ENCODE results near the gene PKHD1. TPM values are rescaled to one million over a fixed set of nuclear protein-coding genes. Genes with fewer than 3 reads are reported as not detected.

PKHD1 gene, protein sequence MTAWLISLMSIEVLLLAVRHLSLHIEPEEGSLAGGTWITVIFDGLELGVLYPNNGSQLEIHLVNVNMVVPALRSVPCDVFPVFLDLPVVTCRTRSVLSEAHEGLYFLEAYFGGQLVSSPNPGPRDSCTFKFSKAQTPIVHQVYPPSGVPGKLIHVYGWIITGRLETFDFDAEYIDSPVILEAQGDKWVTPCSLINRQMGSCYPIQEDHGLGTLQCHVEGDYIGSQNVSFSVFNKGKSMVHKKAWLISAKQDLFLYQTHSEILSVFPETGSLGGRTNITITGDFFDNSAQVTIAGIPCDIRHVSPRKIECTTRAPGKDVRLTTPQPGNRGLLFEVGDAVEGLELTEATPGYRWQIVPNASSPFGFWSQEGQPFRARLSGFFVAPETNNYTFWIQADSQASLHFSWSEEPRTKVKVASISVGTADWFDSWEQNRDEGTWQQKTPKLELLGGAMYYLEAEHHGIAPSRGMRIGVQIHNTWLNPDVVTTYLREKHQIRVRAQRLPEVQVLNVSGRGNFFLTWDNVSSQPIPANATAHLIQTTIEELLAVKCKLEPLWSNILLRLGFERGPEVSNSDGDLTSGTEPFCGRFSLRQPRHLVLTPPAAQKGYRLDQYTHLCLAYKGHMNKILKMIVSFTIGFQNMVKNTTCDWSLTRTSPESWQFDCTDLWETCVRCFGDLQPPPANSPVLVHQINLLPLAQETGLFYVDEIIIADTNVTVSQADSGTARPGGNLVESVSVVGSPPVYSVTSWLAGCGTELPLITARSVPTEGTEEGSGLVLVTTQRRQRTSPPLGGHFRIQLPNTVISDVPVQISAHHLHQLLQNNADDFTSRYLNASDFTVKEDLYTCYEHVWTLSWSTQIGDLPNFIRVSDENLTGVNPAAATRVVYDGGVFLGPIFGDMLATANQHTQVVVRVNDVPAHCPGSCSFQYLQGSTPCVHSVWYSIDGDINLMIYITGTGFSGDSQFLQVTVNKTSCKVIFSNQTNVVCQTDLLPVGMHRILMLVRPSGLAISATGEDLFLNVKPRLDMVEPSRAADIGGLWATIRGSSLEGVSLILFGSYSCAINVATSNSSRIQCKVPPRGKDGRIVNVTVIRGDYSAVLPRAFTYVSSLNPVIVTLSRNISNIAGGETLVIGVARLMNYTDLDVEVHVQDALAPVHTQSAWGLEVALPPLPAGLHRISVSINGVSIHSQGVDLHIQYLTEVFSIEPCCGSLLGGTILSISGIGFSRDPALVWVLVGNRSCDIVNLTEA (N-terminal part only)
- not detected in 2 replicates for total RNA-seq

DNA sequence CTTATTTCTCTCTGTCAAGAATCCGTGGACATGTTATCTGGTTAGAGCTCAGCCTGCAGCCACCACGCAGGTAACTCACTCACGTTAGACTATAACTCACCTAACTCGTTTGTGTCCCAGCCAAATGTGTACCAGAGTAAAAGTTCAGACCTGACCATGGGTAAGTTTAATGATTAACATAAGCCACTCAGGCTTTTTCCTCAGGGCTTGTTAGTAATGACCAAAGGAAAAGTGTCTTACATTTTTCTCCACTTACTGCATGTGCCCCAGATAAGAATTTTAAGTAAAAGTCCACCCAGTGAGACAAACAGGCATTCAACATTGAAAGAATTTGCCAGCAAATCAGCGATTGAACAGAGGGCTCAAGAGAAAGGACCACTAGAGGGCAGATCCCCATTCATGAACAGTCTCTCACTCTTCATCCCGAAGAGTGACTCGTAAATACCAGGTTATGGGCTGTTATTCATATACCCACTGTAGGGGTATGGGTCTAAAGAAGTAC is at the start of gene PKHD1:
Gene PKHD1, minus strand, starts transcription at position 116 of the 502 bp plus-strand sequence. CDS start 2,680 bp downstream, outside the sequence.
- DNase-seq (ENCODE audit: low read depth, low spot score): no peak

DNA sequence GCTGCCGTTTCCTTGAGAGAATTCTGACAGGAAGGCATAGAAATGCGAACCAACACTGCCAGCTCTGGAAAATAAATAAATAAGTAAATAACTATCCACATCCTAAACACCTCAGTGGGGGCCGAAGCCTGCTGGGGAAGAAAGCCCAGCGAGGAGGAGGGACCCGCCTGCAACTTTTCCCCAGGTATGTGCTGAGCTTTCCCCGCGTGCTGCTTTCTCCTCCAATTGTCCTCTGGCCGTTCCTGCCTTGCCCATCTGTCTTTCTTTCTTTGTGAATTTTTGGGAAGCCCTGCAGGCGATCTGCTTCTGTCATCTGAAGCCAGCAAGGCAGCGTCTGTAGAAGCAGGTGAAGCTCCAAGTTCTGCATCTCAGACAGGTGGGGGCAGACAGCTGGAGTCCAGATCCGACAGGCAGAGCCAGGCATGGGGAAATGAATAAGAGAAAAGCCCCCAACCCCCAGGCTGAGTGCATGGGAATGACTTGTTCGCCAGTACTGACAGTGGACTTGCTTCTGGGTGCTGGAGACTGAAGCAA is 49.6 kb upstream of the PKHD1 start:
- no peak for DNase-seq (ENCODE audit: low read depth, low spot score)

DNA sequence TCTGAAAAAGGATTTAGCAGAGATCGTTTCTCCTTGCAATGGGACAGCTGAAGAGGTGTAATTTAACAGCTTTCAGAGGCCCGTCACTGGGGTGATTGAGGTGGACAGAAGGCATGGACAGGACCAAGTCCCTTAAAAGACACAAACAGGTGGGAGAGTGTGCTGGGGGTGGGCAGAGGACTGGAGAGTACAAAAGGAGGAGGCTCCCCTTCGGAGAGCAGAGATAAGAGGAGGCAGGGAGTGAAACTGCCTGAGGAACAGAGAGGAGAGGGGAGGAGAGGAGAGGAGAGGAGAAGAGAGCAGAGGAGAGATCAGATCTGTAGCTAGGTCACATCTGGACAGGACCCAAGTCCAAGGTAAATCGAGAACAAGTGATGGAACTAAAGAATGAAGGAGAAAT is 48.6 kb upstream of the PKHD1 start:
- no peak for DNase-seq (ENCODE audit: low read depth, low spot score)

DNA sequence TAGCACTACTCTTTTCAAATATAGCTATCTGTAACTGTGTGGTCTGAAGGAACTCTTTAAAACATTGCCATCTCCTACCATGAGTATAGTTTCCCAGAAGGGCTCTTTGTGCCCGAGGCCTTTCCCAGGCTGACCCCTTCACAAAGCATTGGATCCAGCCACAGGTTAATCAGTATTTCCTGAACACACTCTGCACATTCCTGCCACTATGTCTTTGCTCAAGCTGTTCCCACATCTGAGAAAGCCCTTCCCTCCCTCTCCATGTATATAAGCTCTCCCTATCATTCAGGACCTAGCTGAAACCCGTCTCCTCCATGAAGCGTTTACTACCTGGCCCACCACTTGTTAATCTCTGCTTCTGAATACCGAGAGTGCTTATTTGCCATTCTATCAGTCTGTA is 47.8 kb upstream of the PKHD1 start:
- no peak for DNase-seq (ENCODE audit: low read depth, low spot score)

DNA sequence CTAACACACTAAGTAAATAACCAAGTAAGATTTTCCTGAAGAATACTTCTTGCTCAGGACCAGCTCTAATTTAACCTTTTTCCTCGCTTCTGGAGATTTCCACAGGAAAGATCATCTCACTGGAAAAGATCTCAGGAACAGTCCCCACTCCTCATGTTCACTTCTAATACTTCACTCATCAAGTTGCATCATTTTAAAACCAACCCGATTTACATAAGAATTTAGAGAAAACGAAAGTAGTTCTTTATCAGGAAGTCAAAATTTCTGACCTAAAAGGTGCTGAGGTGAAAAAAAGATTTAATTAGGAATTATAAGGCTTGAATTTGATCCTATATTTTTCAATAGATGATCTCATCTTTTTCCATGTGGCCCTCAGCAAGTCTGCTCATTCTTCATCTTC is 46.6 kb upstream of the PKHD1 start:
- DNase-seq (ENCODE audit: low read depth, low spot score): no peak

DNA sequence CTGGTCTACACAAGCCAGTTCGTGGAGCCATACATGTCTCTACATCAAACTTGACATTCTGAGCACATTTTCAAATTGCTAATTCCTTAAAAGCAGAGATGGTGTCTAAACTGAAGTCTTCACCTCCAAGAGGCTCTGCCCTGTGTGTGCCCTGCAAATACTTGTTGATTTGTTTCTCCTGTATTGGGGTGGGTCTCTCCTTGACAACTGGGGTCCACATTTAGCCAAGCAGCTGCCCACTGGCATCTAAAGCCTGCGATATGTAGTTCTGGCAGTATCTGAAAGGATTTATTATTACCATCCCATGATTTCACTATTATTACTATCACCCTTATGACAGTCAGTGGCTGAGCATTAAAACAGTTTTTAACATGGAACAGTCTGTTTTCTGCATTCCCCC is 45.9 kb upstream of the PKHD1 start:
- DNase-seq (ENCODE audit: low read depth, low spot score): no peak

DNA sequence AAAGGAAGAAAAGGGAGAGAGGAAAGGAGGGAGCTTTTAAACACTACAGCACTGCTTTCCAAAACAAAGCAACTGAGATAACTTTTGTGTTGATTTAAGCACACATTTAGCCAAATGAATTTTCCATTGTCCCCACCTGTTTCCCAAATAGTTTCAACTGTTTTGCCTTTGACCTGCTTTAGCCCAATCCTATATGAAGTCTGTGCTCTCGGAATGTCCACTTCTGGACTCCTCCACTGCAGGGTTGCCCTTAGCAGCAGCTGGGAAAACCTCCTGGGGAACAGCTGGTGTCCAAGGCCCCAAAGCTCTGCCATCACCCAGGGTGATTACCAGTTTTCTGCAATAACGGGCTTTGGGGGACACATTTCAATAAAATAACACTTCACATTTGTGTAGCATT is 44.9 kb upstream of the PKHD1 start:
- no peak for DNase-seq (ENCODE audit: low read depth, low spot score)

DNA sequence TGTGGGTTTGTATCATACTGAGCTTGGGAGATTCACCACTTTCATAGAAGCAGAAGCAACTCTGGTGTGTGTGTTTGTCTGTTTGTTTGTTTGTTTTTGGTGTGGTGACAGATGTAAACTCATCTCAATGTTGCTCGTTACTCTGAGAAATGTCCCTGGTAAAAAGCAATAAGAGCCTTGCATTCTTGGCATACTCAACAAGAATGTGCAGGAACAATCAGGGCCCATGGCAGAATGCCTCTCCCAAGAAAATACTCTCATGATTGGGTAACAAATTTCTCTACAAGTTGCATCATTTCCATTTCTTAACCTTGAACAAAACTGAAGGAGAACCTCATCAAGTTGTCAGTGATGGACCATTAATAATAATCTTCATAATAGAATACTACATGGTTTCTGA is 43.0 kb upstream of the PKHD1 start:
- no peak for DNase-seq (ENCODE audit: low read depth, low spot score)

DNA sequence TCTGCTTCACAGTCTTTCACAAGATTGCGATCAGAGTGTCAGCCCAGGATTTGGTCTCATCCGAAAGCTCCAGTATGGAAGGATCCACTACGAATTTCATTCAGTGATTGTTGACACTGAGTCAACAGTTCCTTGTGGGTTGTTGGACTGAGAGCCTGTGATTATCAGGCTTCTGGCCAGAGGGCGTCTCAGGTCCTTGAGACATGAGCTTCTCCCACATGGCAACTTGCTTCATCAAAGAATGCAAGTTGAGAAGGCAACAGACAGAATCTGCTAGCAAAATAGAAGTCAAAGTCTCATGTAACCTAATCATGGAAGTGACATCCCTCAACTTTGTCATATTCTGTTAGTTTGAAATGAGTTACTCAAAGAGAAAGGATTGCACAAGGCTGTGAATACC is 40.5 kb upstream of the PKHD1 start:
- no peak for DNase-seq (ENCODE audit: low read depth, low spot score)

DNA sequence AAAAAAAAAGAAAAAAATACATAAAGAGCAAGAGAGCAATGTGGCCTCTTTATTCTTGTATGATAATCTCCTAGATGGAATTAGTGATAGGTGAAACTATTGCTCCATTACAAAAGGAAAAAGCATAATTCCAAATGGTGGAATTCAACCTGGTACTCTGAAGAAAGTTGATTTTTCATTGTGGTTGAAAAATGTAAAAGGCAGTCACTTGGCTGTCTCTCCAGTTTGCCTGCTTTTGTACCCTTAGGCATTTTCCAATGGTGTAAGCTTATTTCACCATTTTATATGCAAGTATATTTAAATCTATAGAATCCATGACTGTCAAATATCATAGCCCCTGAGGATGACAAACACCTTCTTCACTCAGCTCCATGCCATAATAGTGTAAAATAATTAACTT is 38.8 kb upstream of the PKHD1 start:
- DNase-seq (ENCODE audit: low read depth, low spot score): no peak

DNA sequence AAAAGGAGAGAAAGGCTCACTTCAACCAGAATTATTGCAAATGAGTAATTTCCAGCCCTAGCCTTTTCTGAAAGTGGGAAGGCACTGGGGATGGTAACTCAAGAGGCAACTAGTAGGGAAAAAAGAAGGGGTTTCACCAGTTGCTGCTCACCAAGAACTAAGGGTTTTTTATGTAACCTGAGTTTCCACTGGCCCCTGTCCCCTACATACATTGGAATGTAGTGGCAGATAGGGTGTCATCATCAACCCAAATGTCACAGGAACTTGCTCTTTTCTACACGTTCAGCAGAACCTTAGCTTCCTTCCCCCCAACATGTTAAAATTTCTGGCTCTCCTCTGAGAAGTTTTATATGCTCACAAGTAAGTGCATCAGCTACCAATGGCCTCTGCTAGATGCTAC is 38.2 kb upstream of the PKHD1 start:
- DNase-seq (ENCODE audit: low read depth, low spot score): no peak

DNA sequence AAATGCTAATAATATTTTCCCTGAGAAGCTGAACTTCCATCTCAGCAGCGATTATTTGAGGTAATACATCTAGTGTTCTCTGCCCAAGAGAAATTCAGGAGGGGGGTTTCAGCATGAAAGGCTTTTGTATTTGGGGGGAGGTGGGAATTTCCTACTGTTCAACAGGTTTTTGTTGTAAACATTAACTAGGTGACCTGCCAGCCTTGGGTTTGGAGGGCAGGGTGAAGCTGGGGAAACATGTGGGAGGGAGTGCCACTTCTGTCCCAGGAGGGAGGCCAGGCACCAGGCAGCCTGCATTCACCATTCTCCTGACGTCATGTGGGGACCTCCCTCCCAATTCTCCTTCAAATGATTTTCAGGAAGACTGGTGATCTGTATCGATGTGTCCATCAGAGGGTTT is 37.7 kb upstream of the PKHD1 start:
- no peak for DNase-seq (ENCODE audit: low read depth, low spot score)

DNA sequence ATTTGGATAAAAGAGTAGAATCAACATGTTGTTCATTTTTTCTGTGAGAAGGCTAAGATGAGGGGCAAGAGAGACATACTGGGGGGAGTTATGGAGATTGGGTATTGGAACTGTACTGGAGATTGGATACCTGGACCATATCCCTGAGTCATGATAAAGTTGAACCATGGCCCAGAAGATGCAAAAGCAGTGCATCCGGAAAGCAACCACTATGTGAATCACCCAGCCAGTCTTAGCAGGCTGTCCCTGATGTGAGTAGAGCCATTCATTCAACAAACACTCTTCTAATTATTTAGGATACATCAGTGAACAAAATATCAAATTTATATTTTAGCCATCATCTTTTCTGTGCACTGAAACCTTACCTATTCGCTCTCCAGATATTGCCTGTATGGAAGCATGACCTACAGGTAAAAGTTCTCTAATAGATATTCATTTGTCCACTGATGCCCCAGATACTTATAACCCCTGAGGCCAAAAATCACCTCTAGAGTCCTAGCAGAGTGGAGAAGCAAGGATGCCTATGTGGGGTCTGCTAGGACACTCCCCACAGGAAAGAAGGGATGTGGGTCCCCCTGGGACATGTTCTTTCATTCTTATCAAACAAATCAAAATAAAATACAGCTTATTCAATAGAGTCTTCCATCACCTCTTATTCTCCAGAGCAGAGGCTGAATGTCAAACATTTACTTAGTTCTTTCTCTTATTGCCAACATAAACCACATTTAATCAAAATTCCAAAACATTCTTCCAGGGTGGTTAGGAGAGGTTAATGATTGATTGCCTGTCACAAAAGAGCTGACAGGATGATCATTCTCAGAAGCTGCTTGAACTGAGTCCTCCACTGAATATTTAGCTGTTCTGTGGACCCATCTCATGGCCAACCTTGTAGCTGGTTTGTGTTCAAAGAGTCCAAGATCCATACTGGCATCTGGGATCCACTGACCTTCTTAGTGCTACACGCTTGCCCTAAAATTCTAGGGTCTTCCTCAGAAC is 37.0 kb upstream of the PKHD1 start:
- DNase-seq (ENCODE audit: low read depth, low spot score): no peak

DNA sequence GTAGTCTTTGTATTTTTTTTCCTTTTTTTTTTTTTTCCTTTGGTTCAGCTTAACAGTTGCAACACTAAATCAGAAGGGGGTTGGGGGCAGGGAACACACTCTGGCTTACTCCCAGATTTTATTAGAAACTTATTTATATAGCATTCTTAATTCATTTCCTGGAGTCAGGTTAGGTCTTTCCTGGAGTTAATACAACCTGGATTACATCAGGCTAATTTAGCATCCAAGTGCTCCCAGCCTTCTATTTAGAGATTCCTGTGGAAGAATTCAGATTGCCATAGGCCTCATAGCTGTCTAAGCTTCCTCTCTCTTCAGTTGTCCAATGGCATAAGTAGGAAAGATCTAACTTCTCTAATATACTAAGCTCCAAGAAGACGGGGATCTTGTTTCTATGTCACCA is 35.8 kb upstream of the PKHD1 start:
- DNase-seq (ENCODE audit: low read depth, low spot score): no peak

DNA sequence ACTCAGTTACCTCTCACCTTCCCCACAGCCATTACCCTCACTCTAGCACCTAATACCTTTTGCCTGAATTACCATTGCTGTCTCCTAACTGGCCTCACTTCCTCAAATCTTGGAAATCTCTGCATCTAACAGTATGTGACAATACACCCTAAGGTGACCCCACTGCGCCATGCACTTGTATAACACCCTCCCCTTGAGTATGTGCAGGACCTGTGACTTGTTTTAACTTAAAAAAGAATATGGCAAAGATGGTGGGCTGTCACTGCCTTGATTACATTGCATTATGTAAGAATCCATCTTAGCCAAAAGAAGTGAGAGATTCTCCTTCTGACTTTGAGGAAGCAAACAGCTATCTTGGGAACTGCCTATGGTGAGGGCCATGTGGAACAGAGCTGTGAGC is 29.9 kb upstream of the PKHD1 start:
- no peak for DNase-seq (ENCODE audit: low read depth, low spot score)

DNA sequence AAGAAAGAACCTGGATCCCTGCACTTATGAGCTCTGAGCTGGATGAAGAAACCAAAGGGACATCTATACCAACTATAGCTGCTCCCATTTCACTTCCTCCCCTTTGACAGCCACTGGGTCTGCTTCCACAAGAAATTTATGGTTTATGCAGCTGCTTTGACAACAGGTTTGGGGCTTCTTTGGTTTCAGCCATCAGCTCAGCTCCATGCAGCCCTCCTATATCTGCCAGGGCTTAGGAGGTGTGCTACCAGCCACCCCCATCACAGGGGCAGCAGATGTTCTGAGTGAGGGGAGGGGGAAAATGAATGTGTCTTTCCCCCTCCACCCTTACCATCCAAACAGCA is 29.2 kb upstream of the PKHD1 start:
- DNase-seq (ENCODE audit: low read depth, low spot score): no peak

DNA sequence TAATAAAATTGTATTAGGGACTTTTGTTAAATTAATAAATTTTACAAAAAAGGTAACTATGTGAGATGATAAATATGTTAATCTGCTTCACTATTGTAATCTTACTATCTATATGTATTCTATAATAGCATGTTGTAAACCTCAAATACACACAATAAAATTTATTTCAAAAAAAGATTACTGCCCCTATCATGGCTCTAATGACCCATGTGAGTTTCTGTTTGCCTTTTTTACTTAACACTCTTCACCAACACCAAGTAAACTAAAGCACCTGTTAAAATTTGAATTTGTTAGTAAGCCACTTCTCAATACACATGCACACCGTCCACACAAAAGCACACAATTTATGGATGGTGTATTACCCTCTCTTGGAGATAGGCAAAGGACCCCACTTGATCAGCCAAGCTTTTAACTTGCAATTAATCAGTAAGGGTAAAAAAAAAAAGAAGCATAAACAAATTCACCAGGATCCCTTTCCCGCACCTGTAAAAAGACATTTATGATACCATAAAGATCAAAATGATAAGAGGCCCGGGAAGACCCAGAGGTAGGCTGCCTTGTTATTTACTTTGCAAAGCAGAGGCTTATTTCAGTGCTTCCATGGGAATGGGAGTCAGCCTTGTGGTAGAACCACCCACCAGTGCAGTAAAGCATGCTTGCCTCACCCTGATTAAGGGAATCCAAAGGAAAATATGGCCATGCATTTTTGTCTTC is 28.6 kb upstream of the PKHD1 start:
- no peak for DNase-seq (ENCODE audit: low read depth, low spot score)

DNA sequence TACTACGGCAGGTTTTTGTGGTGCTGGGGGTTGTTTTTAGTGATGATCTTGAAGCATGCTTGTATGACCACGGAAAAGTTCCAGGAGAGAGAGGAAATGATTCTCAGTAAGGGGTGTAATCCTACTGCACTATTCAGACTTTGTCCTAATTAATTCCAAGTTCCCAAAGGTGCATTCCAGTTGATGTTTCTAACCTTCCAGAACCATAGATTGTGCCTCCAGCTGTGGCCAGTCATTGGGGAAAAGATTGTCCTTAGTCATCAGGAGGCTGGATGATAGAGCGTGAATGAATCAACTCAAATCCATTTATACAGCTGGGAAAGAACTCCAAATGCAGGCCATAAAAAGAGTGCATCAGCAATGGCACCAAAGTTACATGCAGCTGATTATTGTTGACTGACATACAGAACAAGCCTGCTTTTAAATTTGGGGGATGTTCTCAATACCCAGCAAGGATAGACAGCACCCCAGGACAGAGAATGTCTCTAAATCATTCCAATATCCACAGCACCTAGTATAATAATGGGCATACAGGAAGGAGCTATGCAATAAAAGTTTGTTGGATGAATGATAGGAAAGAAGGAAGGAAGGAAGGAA is 27.8 kb upstream of the PKHD1 start:
- no peak for DNase-seq (ENCODE audit: low read depth, low spot score)

DNA sequence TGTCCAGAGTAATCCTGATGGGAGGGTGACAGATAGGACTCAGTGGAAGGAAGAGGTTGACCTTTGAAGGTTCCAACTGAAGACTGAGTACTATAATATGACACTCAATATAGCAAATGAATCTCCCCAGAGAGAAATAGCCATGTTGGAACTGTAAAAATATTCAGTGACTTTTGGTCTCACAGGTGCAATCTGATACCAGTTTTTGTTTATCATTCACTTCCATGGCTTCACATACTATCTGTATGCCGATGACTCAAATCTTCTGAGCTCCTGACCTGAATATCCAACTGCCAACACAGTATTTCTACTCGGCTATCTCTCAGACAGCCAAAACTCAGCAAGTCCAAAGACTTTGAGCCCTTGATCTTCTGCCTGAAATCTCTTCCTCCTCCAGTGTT is 21.8 kb upstream of the PKHD1 start:
- DNase-seq (ENCODE audit: low read depth, low spot score): no peak

Data from pulmonary artery endothelial cell (primary cell).